HUES64 (cell line): ENCODE measurements around the gene CCBE1.

ENCODE experiments used
- H3K27ac ChIP-seq: 2 replicates; pipeline ENCODE4 v1.7.0; 2013; ENCODE audit warnings: low read depth, low read length, inconsistent platforms
- H3K27me3 ChIP-seq: 2 replicates; pipeline ENCODE4 v1.6.1; 2013; ENCODE audit warnings: mild to moderate bottlenecking, low read length; ENCODE audit not compliant: insufficient read depth
- H3K36me3 ChIP-seq: 2 replicates; pipeline ENCODE4 v1.6.1; 2013; ENCODE audit warnings: mild to moderate bottlenecking, low read length; ENCODE audit not compliant: insufficient read depth
- H3K4me1 ChIP-seq: 2 replicates; pipeline ENCODE4 v1.6.1; 2013; ENCODE audit warnings: mild to moderate bottlenecking, low read length, moderate library complexity; ENCODE audit not compliant: insufficient read depth
- H3K4me3 ChIP-seq: 2 replicates; pipeline ENCODE4 v1.5.1; 2013; ENCODE audit warnings: mild to moderate bottlenecking, low read length, moderate library complexity
- H3K9ac ChIP-seq: 2 replicates; pipeline ENCODE4 v1.6.1; 2013; ENCODE audit warnings: mild to moderate bottlenecking, low read depth, low read length
- H3K9me3 ChIP-seq: 2 replicates; pipeline ENCODE4 v1.6.1; 2013; ENCODE audit warnings: low read depth, low read length; ENCODE audit not compliant: insufficient read depth
- WGBS: fragments of 150-250, 120-280 bp; methylation state at CpG from one replicate; pipeline ENCODE4 v1.1.7; 2013; ENCODE audit warnings: missing lambda C conversion rate; 5-methylcytosine and 5-hydroxymethylcytosine counted together

CCBE1 gene

DNA sequence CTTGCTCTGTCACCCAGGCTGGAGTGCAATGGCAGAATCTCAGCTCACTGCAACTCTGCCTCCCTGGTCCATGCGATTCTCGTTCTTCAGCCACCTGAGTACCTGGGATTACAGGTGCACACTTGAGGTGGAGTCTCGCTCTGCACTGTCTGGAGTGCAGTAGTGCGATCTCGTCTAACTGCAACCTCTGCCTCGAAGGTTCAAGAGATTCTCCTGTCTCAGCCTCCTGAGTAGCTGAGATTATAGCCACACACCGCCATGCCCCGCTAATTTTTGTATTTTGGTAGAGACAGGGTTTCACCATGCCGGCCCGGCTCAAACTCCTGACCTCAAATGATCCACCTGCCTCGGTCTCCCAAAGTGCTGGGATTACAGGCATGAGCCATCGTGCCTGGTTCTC is 83.3 kb downstream of the CCBE1 start:
- Histone ChIP-seq H3K4me1 (peaks cover 7% of the 10 kb centered on the region; the same call in 1 of the 2 replicates), H3K27ac (no peak overlapping the region), H3K36me3 (no peaks in the 10 kb centered on the region), H3K9ac (no peak overlapping the region), H3K4me3 (no peak overlapping the region), H3K9me3 (no peaks in the 10 kb centered on the region), H3K27me3 (no peaks in the 10 kb centered on the region)
- 97% methylated on average over 11 of the region's 12 CpGs for WGBS

GRCh38 chr18:59612381-59612780 is 84.8 kb downstream of the CCBE1 start:
- no peak overlapping the region for H3K27ac ChIP-seq
- H3K4me3 ChIP-seq = no peak overlapping the region
- peaks cover 7% of the 10 kb centered on the region; the same call in 1 of the 2 replicates for H3K4me1 ChIP-seq
- H3K9ac ChIP-seq = no peak overlapping the region
- H3K36me3 ChIP-seq = no peaks in the 10 kb centered on the region
- H3K27me3 ChIP-seq = no peaks in the 10 kb centered on the region
- no peaks in the 10 kb centered on the region for H3K9me3 ChIP-seq
- 95% methylated on average over 1 of the region's 1 CpG for WGBS

- Histone ChIP-seq H3K36me3 (no peaks in the 10 kb centered on the region), H3K4me3 (no peak overlapping the region), H3K27ac (no peak overlapping the region), H3K9me3 (no peaks in the 10 kb centered on the region), H3K9ac (no peak overlapping the region), H3K4me1 (peaks cover 7% of the 10 kb centered on the region; the same call in 1 of the 2 replicates), H3K27me3 (no peaks in the 10 kb centered on the region)
- 89% methylated on average over 5 of the region's 5 CpGs for WGBS
Measured at GRCh38 chr18:59610546-59611140, 86.6 kb downstream of the CCBE1 start.

- no peak overlapping the region for H3K27ac ChIP-seq
- no peak overlapping the region for H3K4me3 ChIP-seq
- no peaks in the 10 kb centered on the region for H3K27me3 ChIP-seq
- H3K9ac ChIP-seq = no peak overlapping the region
- H3K36me3 ChIP-seq = no peaks in the 10 kb centered on the region
- H3K9me3 ChIP-seq = no peaks in the 10 kb centered on the region
- H3K4me1 ChIP-seq = peaks cover 7% of the 10 kb centered on the region; the same call in 1 of the 2 replicates
Measured at GRCh38 chr18:59609654-59610053, 87.6 kb downstream of the CCBE1 start.

GRCh38 chr18:59607471-59607870 is 89.8 kb downstream of the CCBE1 start:
- H3K27ac ChIP-seq = no peak overlapping the region
- 94% methylated on average over 7 of the region's 7 CpGs for WGBS
- no peak overlapping the region for H3K9ac ChIP-seq
- H3K27me3 ChIP-seq = no peaks in the 10 kb centered on the region
- no peaks in the 10 kb centered on the region for H3K4me1 ChIP-seq
- no peaks in the 10 kb centered on the region for H3K36me3 ChIP-seq
- H3K4me3 ChIP-seq = no peak overlapping the region
- H3K9me3 ChIP-seq = no peaks in the 10 kb centered on the region

- Histone ChIP-seq H3K36me3 (no peaks in the 10 kb centered on the region), H3K4me1 (no peaks in the 10 kb centered on the region), H3K9ac (no peak overlapping the region), H3K27me3 (no peaks in the 10 kb centered on the region), H3K9me3 (no peaks in the 10 kb centered on the region), H3K27ac (no peak overlapping the region), H3K4me3 (no peak overlapping the region)
- 91% methylated on average over 1 of the region's 1 CpG for WGBS
Measured at GRCh38 chr18:59607078-59607379, 90.2 kb downstream of the CCBE1 start.

DNA sequence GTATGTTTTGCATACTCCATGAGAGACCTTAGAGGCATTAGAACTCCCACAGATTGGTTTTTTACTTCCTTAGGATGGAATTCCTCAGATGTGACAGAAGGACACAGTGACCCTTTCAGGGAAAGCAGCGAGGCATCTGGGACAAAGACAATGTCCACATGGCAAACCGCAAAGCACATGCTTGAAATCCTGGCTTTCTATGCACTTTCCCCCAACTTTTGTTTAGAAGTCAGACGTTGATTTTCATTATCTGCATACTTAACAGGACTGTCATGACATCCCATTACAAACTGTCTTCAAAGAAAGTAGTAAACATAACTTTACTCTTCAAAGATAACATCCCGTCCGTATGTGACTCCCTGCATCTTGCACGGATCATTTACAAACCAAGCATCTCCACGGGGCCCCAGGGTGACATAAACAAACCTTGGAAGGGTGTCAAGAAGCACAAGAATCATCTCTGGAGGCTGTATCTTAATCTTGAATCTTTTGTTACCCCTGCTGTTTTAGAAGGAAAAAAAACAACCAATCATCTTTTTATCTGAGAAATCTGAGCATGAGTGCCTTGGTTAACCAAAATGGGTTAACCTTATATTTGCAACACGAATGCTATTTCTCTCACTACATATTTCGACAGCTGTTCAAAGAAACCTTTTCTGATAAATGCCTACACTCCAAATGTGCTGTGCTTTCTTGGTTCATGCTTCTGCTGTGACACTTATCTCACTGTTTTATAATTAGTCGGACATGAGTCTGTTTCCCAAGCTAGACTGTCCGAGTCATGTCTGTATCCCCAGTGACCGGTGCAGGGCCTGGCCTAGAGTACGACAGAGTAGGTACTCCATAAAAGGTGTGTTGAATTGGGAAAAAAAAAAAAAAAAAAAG is 90.8 kb downstream of the CCBE1 start:
- Histone ChIP-seq H3K36me3 (no peaks in the 10 kb centered on the region), H3K27me3 (no peaks in the 10 kb centered on the region), H3K9ac (no peak overlapping the region), H3K4me1 (no peaks in the 10 kb centered on the region), H3K27ac (no peak overlapping the region), H3K9me3 (no peaks in the 10 kb centered on the region), H3K4me3 (no peak overlapping the region)
- 89% methylated on average over 13 of the region's 13 CpGs for WGBS

DNA sequence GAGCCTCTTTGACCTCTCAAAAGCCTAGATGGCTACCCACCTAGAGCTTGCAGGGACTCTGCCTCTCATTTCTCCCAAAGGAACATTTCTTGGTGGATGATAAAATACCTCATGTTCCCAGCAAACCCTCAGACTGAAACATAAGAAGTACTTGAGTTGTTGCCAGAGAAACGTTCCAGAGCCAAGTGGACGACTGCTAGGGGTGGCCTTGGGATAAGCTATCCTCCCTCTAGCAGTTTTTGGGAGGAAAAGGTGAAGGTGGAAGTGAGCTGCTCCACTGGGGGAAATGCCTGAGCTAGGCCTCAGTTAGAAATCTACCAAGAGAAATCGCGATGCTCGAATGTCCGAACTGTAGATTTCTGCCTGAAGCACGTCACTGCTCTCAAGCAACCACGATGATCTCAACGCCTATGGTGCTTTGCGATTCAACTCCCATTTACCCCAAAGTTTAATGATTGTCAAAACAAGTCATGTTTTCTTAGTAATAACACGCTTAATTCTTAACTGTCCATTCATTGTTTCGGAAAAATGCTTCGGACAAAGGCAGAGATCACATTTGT is 91.5 kb downstream of the CCBE1 start:
- H3K4me1 ChIP-seq = no peaks in the 10 kb centered on the region
- no peaks in the 10 kb centered on the region for H3K36me3 ChIP-seq
- H3K27me3 ChIP-seq = no peaks in the 10 kb centered on the region
- no peak overlapping the region for H3K4me3 ChIP-seq
- WGBS = 96% methylated on average over 13 of the region's 13 CpGs
- H3K9me3 ChIP-seq = no peaks in the 10 kb centered on the region
- H3K9ac ChIP-seq = no peak overlapping the region
- no peak overlapping the region for H3K27ac ChIP-seq

DNA sequence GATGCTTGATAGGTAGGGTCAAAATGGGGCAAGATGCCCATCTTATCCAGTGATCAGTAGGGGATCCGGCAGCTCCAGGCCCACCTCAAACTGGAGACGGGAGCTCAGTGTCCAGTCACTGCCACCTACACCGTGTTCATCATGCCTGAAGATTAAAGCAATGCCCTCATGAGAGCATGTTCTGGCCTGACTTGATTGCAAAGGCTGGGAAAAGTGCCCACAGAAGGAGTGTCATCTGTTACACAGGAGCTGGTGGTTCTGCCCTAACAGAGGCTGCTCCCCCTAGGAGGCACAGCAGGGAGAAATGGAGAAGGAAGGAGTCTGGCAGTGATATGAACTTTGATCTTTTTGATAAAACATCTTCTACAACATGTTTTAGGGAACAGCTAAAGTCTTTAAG is 92.3 kb downstream of the CCBE1 start:
- no peaks in the 10 kb centered on the region for H3K36me3 ChIP-seq
- no peaks in the 10 kb centered on the region for H3K4me1 ChIP-seq
- H3K4me3 ChIP-seq = no peak overlapping the region
- H3K27ac ChIP-seq = no peak overlapping the region
- no peaks in the 10 kb centered on the region for H3K9me3 ChIP-seq
- WGBS = 96% methylated on average over 3 of the region's 3 CpGs
- H3K9ac ChIP-seq = no peak overlapping the region
- H3K27me3 ChIP-seq = no peaks in the 10 kb centered on the region

- H3K27ac ChIP-seq = no peak overlapping the region
- WGBS = 80% methylated on average over 3 of the region's 3 CpGs
- H3K4me1 ChIP-seq = no peaks in the 10 kb centered on the region
- H3K9ac ChIP-seq = no peak overlapping the region
- H3K9me3 ChIP-seq = no peaks in the 10 kb centered on the region
- no peaks in the 10 kb centered on the region for H3K36me3 ChIP-seq
- H3K27me3 ChIP-seq = no peaks in the 10 kb centered on the region
- no peak overlapping the region for H3K4me3 ChIP-seq
Measured at GRCh38 chr18:59597049-59597448, 100.2 kb downstream of the CCBE1 start.

- H3K27me3 ChIP-seq = no peaks in the 10 kb centered on the region
Measured at GRCh38 chr18:59593291-59593717, 103.9 kb downstream of the CCBE1 start.

More at GRCh38 chr18:59593291-59593717, 103.9 kb downstream of the CCBE1 start:
- H3K9me3 ChIP-seq = no peaks in the 10 kb centered on the region
- no peak overlapping the region for H3K27ac ChIP-seq
- no peaks in the 10 kb centered on the region for H3K36me3 ChIP-seq
- H3K4me3 ChIP-seq = no peak overlapping the region
- H3K4me1 ChIP-seq = no peaks in the 10 kb centered on the region
- no peak overlapping the region for H3K9ac ChIP-seq
